HepG2 (cell line): ENCODE results near the gene SFT2D1. TPM values are rescaled to one million over a fixed set of nuclear protein-coding genes. Genes with fewer than 3 reads are reported as not detected.
A peak's percentile ranks its signal among the peaks of the same experiment; 100 is the strongest.

Experiments used
- ATRX ChIP-seq: sonication (generic); formaldehyde crosslinking; IDR thresholded peaks from 2 replicates; pipeline ENCODE4 v1.4.0; 2020; ENCODE audit warnings: missing genetic modification reagents, borderline replicate concordance
- BCL6 ChIP-seq: IDR thresholded peaks from 2 replicates; pipeline ENCODE4 v1.6.1; 2016; ENCODE audit warnings: missing genetic modification reagents, missing compliant biosample characterization
- HES4 ChIP-seq: sonication (generic); formaldehyde crosslinking; IDR thresholded peaks from 2 replicates; pipeline ENCODE4 v1.9.0; 2021; ENCODE audit warnings: mild to moderate bottlenecking, missing genetic modification reagents, borderline replicate concordance
- HNRNPH1 ChIP-seq: fragments of 200-400 bp; formaldehyde crosslinking; optimal IDR thresholded peaks from 2 replicates; pipeline ENCODE3; 2017; ENCODE audit warnings: mild to moderate bottlenecking, low read depth, low read length
- KDM1A ChIP-seq: IDR thresholded peaks from 2 replicates; pipeline ENCODE4 v1.6.1; 2016; ENCODE audit warnings: missing compliant biosample characterization
- KLF11 ChIP-seq: IDR thresholded peaks from 2 replicates; pipeline ENCODE4 v1.6.1; 2016; ENCODE audit warnings: missing compliant biosample characterization
- NR3C1 ChIP-seq: sonication (generic); formaldehyde crosslinking; IDR thresholded peaks from 2 replicates; pipeline ENCODE4 v1.4.0; 2020; ENCODE audit warnings: missing genetic modification reagents
- NRL ChIP-seq: sonication (generic); formaldehyde crosslinking; IDR thresholded peaks from 2 replicates; pipeline ENCODE4 v1.5.0; 2020; ENCODE audit warnings: missing genetic modification reagents, mild to moderate bottlenecking, moderate library complexity, borderline replicate concordance
- RBM22 ChIP-seq: fragments of 200-400 bp; formaldehyde crosslinking; optimal IDR thresholded peaks from 2 replicates; pipeline ENCODE3; 2017; ENCODE audit warnings: mild to moderate bottlenecking, low read length, moderate library complexity
- SALL2 ChIP-seq: sonication (generic); formaldehyde crosslinking; IDR thresholded peaks from 2 replicates; pipeline ENCODE4 v1.8.1; 2023; ENCODE audit warnings: mild to moderate bottlenecking, missing genetic modification reagents, inconsistent platforms
- SMAD9 ChIP-seq: sonication (generic); formaldehyde crosslinking; IDR thresholded peaks from 2 replicates; pipeline ENCODE4 v1.5.1; 2020; ENCODE audit warnings: mild to moderate bottlenecking, missing genetic modification reagents
- SOX5 ChIP-seq: IDR thresholded peaks from 2 replicates; pipeline ENCODE4 v1.6.1; 2016; ENCODE audit warnings: borderline replicate concordance
- TEAD3 ChIP-seq: optimal IDR thresholded peaks from 2 replicates; pipeline ENCODE3; 2016; ENCODE audit warnings: borderline replicate concordance
- ZBTB3 ChIP-seq: sonication (generic); formaldehyde crosslinking; IDR thresholded peaks from 2 replicates; pipeline ENCODE4 v1.4.0; 2020; ENCODE audit warnings: low read depth, mild to moderate bottlenecking, moderate library complexity, missing genetic modification reagents, borderline replicate concordance
- ZFP36L1 ChIP-seq: sonication (generic); formaldehyde crosslinking; IDR thresholded peaks from 2 replicates; pipeline ENCODE4 v1.8.0; 2022; ENCODE audit warnings: mild to moderate bottlenecking, missing genetic modification reagents, moderate library complexity
- ZNF329 ChIP-seq: sonication (generic); formaldehyde crosslinking; IDR thresholded peaks from 2 replicates; pipeline ENCODE4 v1.9.0; 2021; ENCODE audit warnings: low read depth, mild to moderate bottlenecking, missing genetic modification reagents
- ZNF569 ChIP-seq: sonication (generic); formaldehyde crosslinking; IDR thresholded peaks from 2 replicates; pipeline ENCODE4 v1.5.0; 2020; ENCODE audit warnings: mild to moderate bottlenecking, missing genetic modification reagents, moderate library complexity, borderline replicate concordance
- ZNF589 ChIP-seq: sonication (generic); formaldehyde crosslinking; conservative IDR thresholded peaks from 2 replicates; pipeline ENCODE4 v1.8.0; 2022; ENCODE audit warnings: mild to moderate bottlenecking, moderate library complexity, missing genetic modification reagents
- ZNF724P ChIP-seq: sonication (generic); formaldehyde crosslinking; IDR thresholded peaks from 2 replicates; pipeline ENCODE4 v1.8.0; 2022; ENCODE audit warnings: missing genetic modification reagents, borderline replicate concordance
- ZNF737 ChIP-seq: sonication (generic); formaldehyde crosslinking; IDR thresholded peaks from 2 replicates; pipeline ENCODE4 v1.5.0; 2020; ENCODE audit warnings: missing genetic modification reagents, mild to moderate bottlenecking, borderline replicate concordance
- ZNF770 ChIP-seq: sonication (generic); formaldehyde crosslinking; IDR thresholded peaks from 2 replicates; pipeline ENCODE4 v1.5.0; 2020; ENCODE audit warnings: mild to moderate bottlenecking, missing genetic modification reagents
- ZNF879 ChIP-seq: sonication (generic); formaldehyde crosslinking; IDR thresholded peaks from 2 replicates; pipeline ENCODE4 v1.8.1; 2023; ENCODE audit warnings: missing genetic modification reagents
- polyA plus RNA-seq, 8 experiments: library from polyadenylated mRNA; depleted of rRNA in 3 of 8; stranded (reverse) in 7 of 8; unstranded in 1 of 8; fragments of >200 nt; fragmentation: Illumina TruSeq in 4 of 8; extraction: Trizol in 4 of 8; gene quantifications; 2 replicates each; pipeline versions ENCODE4 v1.2.1 to v1.2.3, GENCODE V29; 2011 to 2016; ENCODE audit warnings: low read depth in 4 of 8, missing spikeins in 1 of 8, mixed read lengths in 1 of 8; ENCODE audit not compliant: insufficient read depth in 1 of 8
- total RNA-seq, 5 experiments: library from RNA; depleted of rRNA; stranded (reverse); fragments of >200 nt; fragmentation: Illumina TruSeq; extraction: Trizol; gene quantifications; 2 replicates each; pipeline ENCODE4 v1.2.3, GENCODE V29; 2016; ENCODE audit warnings: low read depth in 1 of 5
- TF ChIP-seq, protein P1 (sequence below): sonication (generic); formaldehyde crosslinking; IDR thresholded peaks from 2 replicates; pipeline ENCODE4 v1.4.0; 2020; ENCODE audit warnings: mild to moderate bottlenecking, low read depth, missing genetic modification reagents
- TF ChIP-seq, protein P2 (sequence below): IDR thresholded peaks from 2 replicates; pipeline ENCODE4 v1.6.1; 2016; ENCODE audit warnings: missing biosample characterization, missing genetic modification reagents, low read depth
- TF ChIP-seq, protein P3 (sequence below): sonication (generic); formaldehyde crosslinking; IDR thresholded peaks from 2 replicates; pipeline ENCODE4 v1.5.0; 2020; ENCODE audit warnings: missing genetic modification reagents

The SFT2D1 gene
- total and polyA plus RNA-seq, 2 of the 13 experiments (the other 11 are each of a cell fraction or from before 2014, with no cell fraction given) = 115 to 147 TPM

DNA sequence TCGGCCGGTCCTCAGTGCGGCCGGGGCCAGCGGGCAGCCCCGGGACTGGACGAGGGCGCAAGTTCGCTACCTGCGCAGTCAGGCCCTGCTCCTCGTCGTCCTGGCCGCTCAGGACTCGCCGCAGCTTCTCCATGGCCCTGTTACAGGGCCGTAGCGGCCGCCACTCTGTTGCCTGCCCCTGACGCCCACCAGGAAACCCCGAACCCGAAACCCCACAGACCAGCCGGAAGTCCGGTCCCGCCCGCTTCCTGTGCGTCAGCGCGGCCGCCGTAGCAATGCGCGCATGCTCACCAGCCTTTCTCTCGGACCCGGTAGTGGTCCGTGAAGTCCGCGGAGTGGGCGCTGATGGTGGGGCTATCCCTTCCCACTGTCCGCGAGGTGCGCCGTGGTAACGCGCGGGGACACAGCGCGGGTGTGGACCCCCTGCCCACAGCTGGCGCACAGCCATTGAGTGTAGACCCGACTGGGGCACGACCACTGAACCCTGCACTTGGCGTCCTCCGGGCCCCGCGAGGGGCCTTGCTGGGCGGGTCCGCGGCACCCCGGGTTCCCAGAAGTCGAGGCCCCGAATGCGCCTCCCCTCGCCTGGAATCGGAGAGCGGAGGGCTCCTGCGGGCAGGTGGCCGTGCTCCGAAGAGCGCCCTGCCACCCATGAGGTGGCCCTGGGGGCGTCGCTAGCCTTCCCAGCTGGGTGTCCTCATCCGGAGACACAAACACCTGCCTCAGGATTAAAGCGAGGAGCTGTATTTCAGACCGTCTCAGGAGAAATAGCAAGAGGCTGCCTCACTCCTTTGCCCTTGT, at the start of gene SFT2D1 (continued):
- TF ChIP-seq ZNF569 (no peak), TEAD3 (peak; percentile 66), SMAD9 (CRISPR knock-in tag) (no peak; the same call in 1 of the 2 replicates), KLF11 (peak; percentile 83; the same call in 1 of the 2 replicates), ZBTB3 (peak; percentile 89; the same call in 1 of the 2 replicates), HES4 (no peak), ZFP36L1 (CRISPR knock-in tag) (no peak), KDM1A (0 out of 2 replicates have a peak, but pooled peaks have one; percentile 16), NR3C1 (CRISPR knock-in tag) (no peak), HNRNPH1 (peak; percentile 80), SALL2 (CRISPR knock-in tag) (peak; percentile 97), ZNF589 (CRISPR knock-in tag) (peak; percentile 87; the same call in 1 of the 2 replicates), ZNF737 (CRISPR knock-in tag) (peak; percentile 90; the same call in 1 of the 2 replicates), BCL6 (CRISPR knock-in tag) (peak; percentile 64), ZNF724P (peak; percentile 80), ZNF770 (CRISPR knock-in tag) (peak; percentile 78), SOX5 (CRISPR knock-in tag) (no peak), RBM22 (no peak), ATRX (CRISPR knock-in tag) (0 out of 2 replicates have a peak, but pooled peaks have one; percentile 20), ZNF879 (CRISPR knock-in tag) (peak; percentile 54; the same call in 1 of the 2 replicates), NRL (CRISPR knock-in tag) (peak; percentile 98), ZNF329 (CRISPR knock-in tag) (peak; percentile 53; the same call in 1 of the 2 replicates)
- TF ChIP-seq, protein P1, sequence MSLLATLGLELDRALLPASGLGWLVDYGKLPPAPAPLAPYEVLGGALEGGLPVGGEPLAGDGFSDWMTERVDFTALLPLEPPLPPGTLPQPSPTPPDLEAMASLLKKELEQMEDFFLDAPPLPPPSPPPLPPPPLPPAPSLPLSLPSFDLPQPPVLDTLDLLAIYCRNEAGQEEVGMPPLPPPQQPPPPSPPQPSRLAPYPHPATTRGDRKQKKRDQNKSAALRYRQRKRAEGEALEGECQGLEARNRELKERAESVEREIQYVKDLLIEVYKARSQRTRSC (CRISPR knock-in tag) = no peak
- TF ChIP-seq, protein P2, sequence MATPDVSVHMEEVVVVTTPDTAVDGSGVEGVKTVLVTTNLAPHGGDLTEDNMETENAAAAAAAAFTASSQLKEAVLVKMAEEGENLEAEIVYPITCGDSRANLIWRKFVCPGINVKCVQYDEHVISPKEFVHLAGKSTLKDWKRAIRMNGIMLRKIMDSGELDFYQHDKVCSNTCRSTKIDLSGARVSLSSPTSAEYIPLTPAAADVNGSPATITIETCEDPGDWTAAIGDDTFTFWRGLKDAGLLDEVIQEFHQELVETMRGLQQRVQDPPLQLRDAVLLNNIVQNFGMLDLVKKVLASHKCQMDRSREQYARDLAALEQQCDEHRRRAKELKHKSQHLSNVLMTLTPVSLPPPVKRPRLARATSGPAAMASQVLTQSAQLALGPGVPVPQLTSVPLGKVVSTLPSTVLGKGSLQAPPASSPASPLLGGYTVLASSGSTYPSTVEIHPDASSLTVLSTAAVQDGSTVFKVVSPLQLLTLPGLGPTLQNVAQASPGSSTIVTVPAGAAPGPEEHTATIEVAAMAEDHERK (CRISPR knock-in tag) = peak; percentile 80
- TF ChIP-seq, protein P3, sequence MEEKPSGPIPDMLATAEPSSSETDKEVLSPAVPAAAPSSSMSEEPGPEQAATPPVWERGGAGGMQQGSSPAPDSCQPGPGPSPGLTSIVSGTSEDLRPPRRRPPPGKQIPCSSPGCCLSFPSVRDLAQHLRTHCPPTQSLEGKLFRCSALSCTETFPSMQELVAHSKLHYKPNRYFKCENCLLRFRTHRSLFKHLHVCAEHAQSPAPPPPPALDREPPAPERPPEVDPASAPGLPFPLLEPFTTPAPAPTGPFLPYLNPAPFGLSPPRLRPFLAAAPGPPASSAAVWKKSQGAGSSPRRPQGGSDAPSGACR (CRISPR knock-in tag) = peak; percentile 83
- TF ChIP-seq, all 625 proteins: peak for 408
